WTC11 (cell line): ENCODE data around the gene USP37.

Source experiments
- NFYB ChIP-seq: sonication (generic); formaldehyde crosslinking; conservative IDR thresholded peaks from 2 replicates; pipeline ENCODE4 v1.8.0; 2022; ENCODE audit warnings: low read depth, missing genetic modification reagents
- TEAD4 ChIP-seq: sonication (generic); formaldehyde crosslinking; IDR thresholded peaks from 2 replicates; pipeline ENCODE4 v1.8.0; 2022; ENCODE audit warnings: mild to moderate bottlenecking, missing genetic modification reagents
- TF ChIP-seq, protein P1 (sequence below): fragments of 200-600 bp; IDR thresholded peaks from 2 replicates; pipeline ENCODE4 v1.8.0; 2022; ENCODE audit warnings: antibody characterized with exemption
- TF ChIP-seq, protein P2 (sequence below): sonication (generic); formaldehyde crosslinking; IDR thresholded peaks from 2 replicates; pipeline ENCODE4 v1.8.0; 2022; ENCODE audit warnings: mild to moderate bottlenecking, missing genetic modification reagents

DNA sequence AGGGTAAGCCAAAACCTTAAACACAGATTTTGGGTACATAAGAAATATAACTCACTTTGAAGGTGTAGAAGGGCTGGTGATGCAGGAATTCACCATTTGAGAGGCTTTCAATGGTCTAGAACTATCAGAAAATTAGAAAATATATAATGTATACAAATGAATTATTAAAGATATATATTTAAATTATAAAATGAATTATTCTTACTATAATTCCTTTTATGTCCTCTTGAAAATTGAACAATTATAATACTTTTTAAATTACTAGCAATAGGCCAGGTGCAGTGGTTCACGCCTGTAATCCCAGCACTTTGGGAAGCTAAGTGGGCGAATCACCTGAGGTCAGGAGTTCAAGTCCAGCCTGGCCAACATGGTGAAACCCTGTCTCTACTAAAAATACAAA lies 88.6 kb downstream of the USP37 start:
- TF ChIP-seq, protein P1, sequence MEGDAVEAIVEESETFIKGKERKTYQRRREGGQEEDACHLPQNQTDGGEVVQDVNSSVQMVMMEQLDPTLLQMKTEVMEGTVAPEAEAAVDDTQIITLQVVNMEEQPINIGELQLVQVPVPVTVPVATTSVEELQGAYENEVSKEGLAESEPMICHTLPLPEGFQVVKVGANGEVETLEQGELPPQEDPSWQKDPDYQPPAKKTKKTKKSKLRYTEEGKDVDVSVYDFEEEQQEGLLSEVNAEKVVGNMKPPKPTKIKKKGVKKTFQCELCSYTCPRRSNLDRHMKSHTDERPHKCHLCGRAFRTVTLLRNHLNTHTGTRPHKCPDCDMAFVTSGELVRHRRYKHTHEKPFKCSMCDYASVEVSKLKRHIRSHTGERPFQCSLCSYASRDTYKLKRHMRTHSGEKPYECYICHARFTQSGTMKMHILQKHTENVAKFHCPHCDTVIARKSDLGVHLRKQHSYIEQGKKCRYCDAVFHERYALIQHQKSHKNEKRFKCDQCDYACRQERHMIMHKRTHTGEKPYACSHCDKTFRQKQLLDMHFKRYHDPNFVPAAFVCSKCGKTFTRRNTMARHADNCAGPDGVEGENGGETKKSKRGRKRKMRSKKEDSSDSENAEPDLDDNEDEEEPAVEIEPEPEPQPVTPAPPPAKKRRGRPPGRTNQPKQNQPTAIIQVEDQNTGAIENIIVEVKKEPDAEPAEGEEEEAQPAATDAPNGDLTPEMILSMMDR: no peak
- TF ChIP-seq, protein P2, sequence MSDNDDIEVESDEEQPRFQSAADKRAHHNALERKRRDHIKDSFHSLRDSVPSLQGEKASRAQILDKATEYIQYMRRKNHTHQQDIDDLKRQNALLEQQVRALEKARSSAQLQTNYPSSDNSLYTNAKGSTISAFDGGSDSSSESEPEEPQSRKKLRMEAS: no peak
- TF ChIP-seq NFYB (CRISPR knock-in tag) (no peak), TEAD4 (CRISPR knock-in tag) (no peak)
